ENCODE measurements around the gene WWOX. TPM values are rescaled to one million over a fixed set of nuclear protein-coding genes. Genes with fewer than 3 reads are reported as not detected.

Gene WWOX
- total RNA-seq, 3 donors from 2014 or later (not counting 1 experiment from before 2014, with no cell fraction given) = 21.0 to 29.8 (median 27.0) TPM

DNA sequence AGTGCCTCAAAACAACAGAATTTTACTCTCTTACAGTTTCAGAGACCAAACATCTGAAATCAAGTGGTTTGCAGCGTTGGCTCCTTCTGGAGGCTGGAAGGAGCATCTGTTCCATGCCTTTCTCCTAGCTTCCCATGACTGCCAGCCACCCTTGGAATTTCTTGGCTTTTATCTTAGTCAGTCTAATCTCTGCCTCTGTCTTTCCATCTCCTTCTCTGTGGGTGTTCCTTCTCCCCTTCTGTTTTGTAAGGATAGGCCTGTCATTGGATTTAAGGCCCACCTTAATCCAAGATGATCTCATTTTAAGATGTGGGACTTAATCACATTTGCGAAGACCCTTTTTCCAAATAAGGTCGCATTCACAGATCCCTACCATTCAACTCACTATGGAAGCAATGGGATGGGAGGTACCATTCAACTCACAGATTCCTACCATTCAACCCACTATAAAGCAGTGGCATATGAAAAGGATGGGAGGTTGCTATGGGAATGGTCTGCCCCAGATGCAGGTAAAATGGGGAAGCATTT is 321.8 kb downstream of the WWOX start:
- ATAC-seq = no peak
- Mint-ChIP-seq H3K9me3 (no peaks in the 10 kb centered on the region), H3K4me1 (no peaks in the 10 kb centered on the region), H3K27ac (no peak overlapping the region), H3K4me3 (no peak overlapping the region), H3K27me3 (ENCODE audit: low read depth in 2 of 2) (no peaks in the 10 kb centered on the region), H3K36me3 (no peaks in the 10 kb centered on the region)
- no peaks in the 10 kb centered on the region for H3K4me1 ChIP-seq (ENCODE audit: control insufficient read depth, insufficient read depth, low read length)
- TF ChIP-seq, protein P1, sequence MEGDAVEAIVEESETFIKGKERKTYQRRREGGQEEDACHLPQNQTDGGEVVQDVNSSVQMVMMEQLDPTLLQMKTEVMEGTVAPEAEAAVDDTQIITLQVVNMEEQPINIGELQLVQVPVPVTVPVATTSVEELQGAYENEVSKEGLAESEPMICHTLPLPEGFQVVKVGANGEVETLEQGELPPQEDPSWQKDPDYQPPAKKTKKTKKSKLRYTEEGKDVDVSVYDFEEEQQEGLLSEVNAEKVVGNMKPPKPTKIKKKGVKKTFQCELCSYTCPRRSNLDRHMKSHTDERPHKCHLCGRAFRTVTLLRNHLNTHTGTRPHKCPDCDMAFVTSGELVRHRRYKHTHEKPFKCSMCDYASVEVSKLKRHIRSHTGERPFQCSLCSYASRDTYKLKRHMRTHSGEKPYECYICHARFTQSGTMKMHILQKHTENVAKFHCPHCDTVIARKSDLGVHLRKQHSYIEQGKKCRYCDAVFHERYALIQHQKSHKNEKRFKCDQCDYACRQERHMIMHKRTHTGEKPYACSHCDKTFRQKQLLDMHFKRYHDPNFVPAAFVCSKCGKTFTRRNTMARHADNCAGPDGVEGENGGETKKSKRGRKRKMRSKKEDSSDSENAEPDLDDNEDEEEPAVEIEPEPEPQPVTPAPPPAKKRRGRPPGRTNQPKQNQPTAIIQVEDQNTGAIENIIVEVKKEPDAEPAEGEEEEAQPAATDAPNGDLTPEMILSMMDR (IDR thresholded peaks at IDR 0.05) = no peak
- intact Hi-C loops (cut with micrococcal nuclease) = no loop called here
- WGBS (ENCODE audit: insufficient coverage) = 86% methylated on average over 1 of the region's 3 CpGs
- no peaks in the 10 kb centered on the region for H3K36me3 ChIP-seq (ENCODE audit: control insufficient read depth, insufficient read depth, low read length)
- no peak overlapping the region for H3K27ac ChIP-seq (ENCODE audit: low read length)
- DNase-seq = no peak
- no peak overlapping the region for H3K4me3 ChIP-seq (ENCODE audit: low read length)
- H3K27me3 ChIP-seq (ENCODE audit: control insufficient read depth, insufficient read depth, low read length) = no peaks in the 10 kb centered on the region
- H3K9me3 ChIP-seq (ENCODE audit: control insufficient read depth, insufficient read depth, low read length) = no peaks in the 10 kb centered on the region

DNA sequence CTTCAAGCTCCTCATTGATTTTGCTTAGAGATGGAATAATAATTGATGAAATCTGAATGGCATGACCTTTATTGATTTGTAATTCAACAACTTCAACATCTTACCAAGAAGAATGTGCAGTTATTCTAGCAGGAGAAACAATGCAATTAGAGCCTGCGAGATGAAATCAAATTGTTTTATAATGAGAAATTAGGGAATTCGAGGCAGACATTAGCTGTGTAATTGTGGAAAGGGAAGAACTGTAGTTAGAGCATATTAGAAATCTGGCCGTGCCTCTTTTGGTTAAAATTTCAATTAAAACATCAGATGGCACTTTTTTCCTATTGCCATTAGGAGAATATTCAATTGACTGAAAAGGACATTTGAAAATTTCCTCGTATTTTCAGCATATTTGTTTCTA is 325.8 kb downstream of the WWOX start:
- intact Hi-C loops (cut with micrococcal nuclease) = no loop called here
- peaks cover 9% of the 10 kb centered on the region in 2 donors for H3K4me1 Mint-ChIP-seq
- WGBS (ENCODE audit: insufficient coverage) = 94% methylated on average over 4 of the region's 4 CpGs

DNA sequence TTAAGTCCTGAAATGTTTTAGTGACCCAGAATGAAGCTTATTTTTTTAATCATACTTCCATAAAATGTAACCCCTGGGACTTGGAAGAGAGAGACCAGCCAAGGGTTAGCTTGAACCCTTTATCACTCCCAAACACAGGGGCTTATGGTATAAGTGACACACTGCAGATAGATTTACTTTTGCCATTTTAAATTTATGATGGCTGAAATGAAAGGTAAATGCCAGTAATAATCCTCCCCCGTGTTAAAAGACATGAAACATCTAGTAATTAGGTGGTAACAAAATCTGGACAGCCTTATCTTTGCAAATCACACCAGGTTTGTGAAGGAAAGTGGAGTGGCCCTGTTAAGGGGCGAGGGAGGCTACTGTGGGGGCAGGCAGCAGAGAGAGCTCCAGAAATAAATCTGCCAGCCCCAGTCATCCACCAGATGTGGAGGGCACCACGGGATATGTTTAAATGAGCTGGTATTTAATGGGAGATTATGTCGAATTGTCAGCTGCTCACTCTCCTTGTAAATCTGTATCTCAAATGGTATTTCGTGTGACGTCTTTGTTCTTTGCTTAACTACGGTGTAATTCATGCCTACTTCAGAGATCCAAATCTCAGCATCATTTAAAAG is 326.5 kb downstream of the WWOX start:
- H3K36me3 Mint-ChIP-seq = peaks cover 4% of the 10 kb centered on the region
- Histone ChIP-seq H3K4me1 (ENCODE audit: control insufficient read depth, insufficient read depth, low read length) (peaks cover 3% of the 10 kb centered on the region), H3K27me3 (ENCODE audit: control insufficient read depth, insufficient read depth, low read length) (no peaks in the 10 kb centered on the region), H3K4me3 (ENCODE audit: low read length) (no peak overlapping the region), H3K27ac (ENCODE audit: low read length) (no peak overlapping the region), H3K9me3 (ENCODE audit: control insufficient read depth, insufficient read depth, low read length) (no peaks in the 10 kb centered on the region), H3K36me3 (ENCODE audit: control insufficient read depth, insufficient read depth, low read length) (no peaks in the 10 kb centered on the region)
- ATAC-seq (no peak), DNase-seq (no peak)
- intact Hi-C loops (cut with micrococcal nuclease) = no loop called here
- TF ChIP-seq, protein P1 (IDR thresholded peaks at IDR 0.05) = no peak
- peaks cover 0 to 3% of the 10 kb centered on the region in 2 donors for H3K9me3 Mint-ChIP-seq
- 96% methylated on average over 6 of the region's 7 CpGs for WGBS (ENCODE audit: insufficient coverage)
- H3K27me3 Mint-ChIP-seq (ENCODE audit: low read depth in 2 of 2) = no peaks in the 10 kb centered on the region
- peaks cover 9% of the 10 kb centered on the region in 2 donors for H3K4me1 Mint-ChIP-seq
- H3K27ac Mint-ChIP-seq = no peak overlapping the region
- no peak overlapping the region for H3K4me3 Mint-ChIP-seq

More for the DNA sequence above, 325.8 kb downstream of the WWOX start:
- no peaks in the 10 kb centered on the region for H3K36me3 ChIP-seq (ENCODE audit: control insufficient read depth, insufficient read depth, low read length)
- DNase-seq (no peak), ATAC-seq (no peak)
- Mint-ChIP-seq H3K27ac (no peak overlapping the region), H3K9me3 (peaks cover 0 to 3% of the 10 kb centered on the region in 2 donors), H3K27me3 (ENCODE audit: low read depth in 2 of 2) (no peaks in the 10 kb centered on the region), H3K4me3 (no peak overlapping the region), H3K36me3 (peaks cover 4% of the 10 kb centered on the region)
- peaks cover 3% of the 10 kb centered on the region for H3K4me1 ChIP-seq (ENCODE audit: control insufficient read depth, insufficient read depth, low read length)
- H3K9me3 ChIP-seq (ENCODE audit: control insufficient read depth, insufficient read depth, low read length) = no peaks in the 10 kb centered on the region
- no peaks in the 10 kb centered on the region for H3K27me3 ChIP-seq (ENCODE audit: control insufficient read depth, insufficient read depth, low read length)
- TF ChIP-seq, protein P1 (IDR thresholded peaks at IDR 0.05) = no peak
- H3K27ac ChIP-seq (ENCODE audit: low read length) = no peak overlapping the region
- H3K4me3 ChIP-seq (ENCODE audit: low read length) = no peak overlapping the region

DNA sequence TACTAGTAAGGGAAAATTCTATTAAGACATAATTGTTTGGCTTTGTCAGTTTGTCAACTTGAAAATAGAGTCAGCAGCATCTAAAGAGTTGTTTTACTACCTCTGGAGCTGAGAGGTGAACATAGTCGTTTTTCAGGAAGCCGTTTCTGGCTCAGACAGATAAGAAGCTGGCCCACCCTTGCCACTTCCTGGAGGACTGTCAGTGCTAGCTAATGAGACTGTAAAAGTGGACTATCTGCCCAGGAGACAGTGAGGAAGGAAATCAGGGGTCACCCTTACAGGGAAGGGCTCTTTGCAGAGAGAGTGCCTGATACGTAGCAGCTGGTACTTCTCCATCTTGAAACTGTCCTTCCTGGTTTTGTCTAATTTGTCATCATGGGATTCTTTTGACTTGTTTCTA is 328.7 kb downstream of the WWOX start:
- TF ChIP-seq, protein P1 (IDR thresholded peaks at IDR 0.05) = no peak
- Histone ChIP-seq H3K27ac (ENCODE audit: low read length) (no peak overlapping the region), H3K36me3 (ENCODE audit: control insufficient read depth, insufficient read depth, low read length) (no peaks in the 10 kb centered on the region), H3K27me3 (ENCODE audit: control insufficient read depth, insufficient read depth, low read length) (no peaks in the 10 kb centered on the region), H3K4me1 (ENCODE audit: control insufficient read depth, insufficient read depth, low read length) (peaks cover 3% of the 10 kb centered on the region), H3K9me3 (ENCODE audit: control insufficient read depth, insufficient read depth, low read length) (no peaks in the 10 kb centered on the region), H3K4me3 (ENCODE audit: low read length) (no peak overlapping the region)
- no peak for DNase-seq
- intact Hi-C loops (cut with micrococcal nuclease) = no loop called here
- ATAC-seq = peak in 1 of 3 donors; percentile 39
- Mint-ChIP-seq H3K27ac (no peak overlapping the region), H3K4me1 (peaks cover 9% of the 10 kb centered on the region in 2 donors), H3K36me3 (peaks cover 4% of the 10 kb centered on the region), H3K4me3 (no peak overlapping the region), H3K9me3 (peaks cover 0 to 3% of the 10 kb centered on the region in 2 donors), H3K27me3 (ENCODE audit: low read depth in 2 of 2) (no peaks in the 10 kb centered on the region)
- WGBS (ENCODE audit: insufficient coverage) = 31% methylated on average over 3 of the region's 3 CpGs

All from natural killer cell (primary cell).